SU-DHL-6 (cell line): Measurements from ENCODE around the gene CERKL.

Source experiments
- CTCF ChIP-seq: fragments of 200-600 bp; sonication (generic); IDR thresholded peaks from one replicate; pipeline ENCODE4 v1.5.1; 2017; ENCODE audit warnings: antibody characterized with exemption, mild to moderate bottlenecking, low read length, moderate library complexity; ENCODE audit not compliant: insufficient read depth, poor library complexity, severe bottlenecking
- EZH2phosphoT487 ChIP-seq: fragments of 200-600 bp; sonication (generic), shearing (Covaris generic); conservative IDR thresholded peaks from 2 replicates; pipeline ENCODE4 v1.6.1; 2018; ENCODE audit warnings: mild to moderate bottlenecking, antibody characterized with exemption, low read length, moderate library complexity, mixed read lengths

GRCh38 chr2:181627545-181627944 is 29.4 kb downstream of the CERKL start:
- TF ChIP-seq CTCF, result no peak
- no peak for TF ChIP-seq EZH2phosphoT487
